CD4-positive, alpha-beta T cell treated with Interleukin-17A for 4 hours (primary cell): Measurements from ENCODE around the gene NFKB1.

Experiments used
- DNase-seq: peaks from one replicate; pipeline ENCODE4 v3.0.0-alpha.2; 2020; ENCODE audit warnings: mixed read lengths

NFKB1 gene

DNA sequence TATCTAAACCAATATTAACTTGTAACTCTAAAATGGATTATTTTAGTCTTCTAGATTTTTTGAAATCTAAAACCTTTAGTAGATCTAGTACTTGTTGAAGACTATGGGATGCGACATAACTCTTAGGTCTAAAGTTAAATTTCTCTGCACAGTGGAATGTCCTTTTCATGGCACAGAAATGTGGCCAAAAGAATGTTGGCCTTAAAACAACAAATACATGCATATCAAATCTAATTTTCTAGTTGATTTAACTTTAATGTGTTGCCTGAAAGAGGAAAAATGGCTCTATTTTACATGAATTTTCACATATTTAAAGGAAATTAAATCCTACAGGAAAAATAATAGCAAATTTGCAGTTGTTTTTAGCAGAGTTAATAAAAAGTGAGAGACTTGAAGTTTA is 30.3 kb downstream of the NFKB1 start:
- DNase-seq: no peak

DNA sequence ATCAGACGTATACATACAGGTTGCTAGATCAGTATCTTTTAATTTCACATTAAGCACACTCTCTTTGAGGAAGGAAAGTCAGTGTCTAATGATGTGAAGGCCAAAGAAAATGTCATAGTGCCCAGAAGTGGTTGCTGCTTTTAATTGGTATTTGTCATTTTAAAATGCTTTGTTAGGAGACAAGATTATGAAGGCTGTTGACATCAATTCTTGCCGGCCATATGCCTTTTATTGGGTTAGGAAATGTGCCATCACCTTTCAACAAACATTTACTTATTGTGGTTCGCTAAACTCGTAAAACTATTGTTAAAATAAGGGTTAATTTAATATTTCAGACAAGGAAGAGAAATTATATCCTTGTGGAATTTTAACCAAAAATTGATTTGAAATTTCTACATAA is 32.2 kb downstream of the NFKB1 start:
- DNase-seq: no peak

DNA sequence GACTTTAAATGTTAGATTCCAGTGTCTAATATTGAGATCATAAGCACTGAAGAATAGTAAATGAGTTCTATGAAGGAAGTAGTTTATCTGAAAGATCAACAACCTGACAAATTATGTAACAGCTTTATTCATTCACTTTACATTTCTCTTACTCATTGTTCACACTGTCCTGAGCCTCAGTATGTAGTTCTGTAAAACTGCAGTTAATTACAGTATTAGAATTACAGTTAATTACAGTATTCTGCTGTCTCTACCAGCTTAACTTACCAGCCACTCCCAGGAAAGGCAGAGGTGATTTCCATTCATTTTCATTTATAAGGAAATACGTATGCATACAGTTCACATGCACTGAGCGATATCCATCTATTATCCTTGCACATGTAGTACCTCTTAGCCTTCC is 32.7 kb downstream of the NFKB1 start:
- DNase-seq: no peak

DNA sequence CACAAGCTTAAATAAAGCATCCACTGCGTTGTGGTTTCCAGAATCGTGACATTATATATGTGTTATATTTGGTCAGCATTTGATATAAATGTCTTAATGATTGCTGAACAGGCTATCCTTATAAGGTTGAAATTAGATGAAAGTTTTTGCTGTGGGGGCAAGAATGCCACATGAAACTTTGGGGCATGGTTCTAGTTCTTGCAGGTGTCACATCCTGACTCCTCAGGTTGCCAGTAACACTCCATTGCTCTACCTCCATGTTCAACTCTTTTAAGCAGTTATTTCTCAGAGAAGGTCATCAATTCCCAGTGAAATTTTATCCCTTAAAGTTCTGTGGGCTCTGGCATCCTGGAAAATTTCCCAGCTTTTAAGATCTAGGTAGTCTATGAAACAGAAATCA is 33.7 kb downstream of the NFKB1 start:
- DNase-seq: no peak

GRCh38 chr4:102535398-102536082 is 34.4 kb downstream of the NFKB1 start:
- no peak for DNase-seq

DNA sequence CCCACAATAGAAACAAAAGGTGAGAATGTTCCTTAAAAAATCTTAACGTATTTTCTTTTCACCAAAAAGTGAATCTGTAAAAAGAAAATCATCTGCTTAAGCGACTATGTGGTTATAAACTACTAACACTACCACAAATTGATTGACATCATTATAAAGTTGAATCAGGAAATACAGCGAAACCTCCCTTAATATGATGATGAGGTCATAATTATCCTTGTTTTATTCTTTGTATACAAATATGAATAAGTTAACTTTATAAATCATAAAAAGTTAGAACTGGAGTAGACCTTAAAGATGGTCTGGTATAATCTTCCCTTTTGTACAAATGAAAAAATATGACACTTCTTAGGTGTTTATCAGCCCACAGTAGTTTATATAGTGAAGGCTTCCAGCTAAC is 35.6 kb downstream of the NFKB1 start:
- no peak for DNase-seq

DNA sequence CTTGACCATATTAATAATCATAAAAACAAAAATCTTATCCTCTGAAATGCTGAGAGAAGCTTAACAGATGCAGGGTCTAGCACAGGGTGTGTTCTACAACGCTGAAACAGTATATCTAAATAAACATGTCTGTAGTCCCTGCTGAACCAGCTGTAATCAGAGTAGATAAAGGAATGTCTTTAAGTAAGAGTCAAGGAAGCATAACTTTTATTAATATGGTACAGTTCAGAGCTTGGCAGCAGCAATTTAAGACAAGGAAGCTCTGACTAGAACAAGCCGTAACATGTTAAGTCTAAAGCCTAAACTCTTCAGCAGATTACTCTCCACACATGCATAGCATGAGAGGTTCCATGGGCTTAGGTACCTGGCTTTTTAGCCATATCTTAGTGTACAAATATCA is 36.1 kb downstream of the NFKB1 start:
- DNase-seq: no peak

DNA sequence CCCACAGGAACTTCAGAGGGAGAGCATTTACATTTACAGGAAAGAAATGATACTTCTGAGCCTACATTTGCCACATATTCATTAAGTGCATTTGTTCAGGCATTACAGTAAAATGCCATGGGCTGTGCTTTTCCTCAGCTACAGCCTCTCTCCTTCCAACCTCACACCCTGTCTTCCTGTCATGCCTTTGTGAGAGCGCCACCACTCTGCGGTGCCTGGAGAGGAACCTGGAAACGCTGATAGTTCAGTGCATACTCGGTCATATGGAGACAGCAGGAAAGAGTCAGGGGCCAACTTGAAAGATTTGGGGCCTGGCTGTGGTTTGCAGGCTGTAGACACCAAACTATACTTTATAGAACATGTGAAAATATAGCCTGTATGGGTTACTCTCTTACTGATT is 40.5 kb downstream of the NFKB1 start:
- no peak for DNase-seq

DNA sequence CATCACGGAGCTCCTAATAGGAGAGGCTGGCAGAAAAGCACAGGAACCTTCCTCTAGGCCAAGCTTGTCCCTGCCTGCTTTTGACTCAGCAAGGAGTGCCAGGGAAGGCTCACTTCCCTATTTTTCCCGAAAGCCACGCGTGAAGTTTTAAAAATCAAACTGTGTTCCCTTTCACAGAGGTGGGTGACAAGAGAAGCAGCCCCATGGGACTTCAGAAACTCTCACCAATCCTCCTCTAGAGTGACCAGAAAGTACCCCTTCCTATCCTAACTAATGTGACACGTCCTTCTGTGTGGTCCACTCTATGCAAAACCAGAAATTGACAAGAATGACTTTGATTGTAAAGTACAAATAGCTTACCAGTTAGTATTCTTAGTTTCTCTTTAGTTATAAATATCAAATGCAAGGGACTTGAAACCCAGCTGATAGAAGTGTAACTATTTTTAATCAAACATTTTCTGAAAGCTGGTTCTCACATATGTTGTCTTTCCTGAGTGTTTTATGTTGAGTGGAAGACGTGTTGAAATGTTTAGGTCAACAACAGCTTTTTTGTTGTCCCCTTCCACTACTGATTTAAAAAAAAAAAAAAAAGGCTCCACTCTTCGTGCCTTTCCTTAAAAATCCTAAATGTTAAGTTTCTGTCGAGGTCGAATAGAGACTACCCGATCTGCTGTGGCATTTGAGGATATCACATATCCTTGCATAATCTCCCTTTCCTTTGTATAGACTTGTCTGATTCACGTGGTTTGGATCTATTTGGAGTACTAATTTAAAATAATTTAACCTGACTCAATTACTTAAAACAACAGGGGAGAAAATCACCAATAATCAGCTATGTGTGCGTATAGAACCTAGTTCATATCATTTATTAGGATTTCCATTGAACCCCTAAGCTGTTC is 42.1 kb downstream of the NFKB1 start:
- no peak for DNase-seq

- no peak for DNase-seq
These were observed 45.5 kb downstream of the NFKB1 start for GRCh38 chr4:102546635-102547034.

DNA sequence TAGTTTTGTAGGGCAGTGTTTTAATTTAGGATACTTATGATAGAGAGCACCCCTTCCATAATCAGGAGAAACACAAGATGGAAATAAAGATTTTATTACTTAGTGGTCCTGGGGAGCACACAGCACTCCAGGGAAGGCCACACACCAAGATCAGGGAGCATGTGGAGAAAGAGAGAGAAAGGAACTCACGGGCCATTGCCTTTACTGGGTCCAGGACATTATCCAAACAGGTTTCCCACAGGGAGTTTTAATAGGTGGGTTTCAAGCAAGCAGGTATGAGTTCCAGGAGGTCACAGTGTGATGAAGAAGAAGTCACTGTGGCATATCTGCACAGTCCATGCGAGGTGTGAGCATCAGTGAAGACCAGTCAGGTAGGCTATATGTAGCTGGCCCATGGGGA is 46.8 kb downstream of the NFKB1 start:
- DNase-seq: no peak

DNA sequence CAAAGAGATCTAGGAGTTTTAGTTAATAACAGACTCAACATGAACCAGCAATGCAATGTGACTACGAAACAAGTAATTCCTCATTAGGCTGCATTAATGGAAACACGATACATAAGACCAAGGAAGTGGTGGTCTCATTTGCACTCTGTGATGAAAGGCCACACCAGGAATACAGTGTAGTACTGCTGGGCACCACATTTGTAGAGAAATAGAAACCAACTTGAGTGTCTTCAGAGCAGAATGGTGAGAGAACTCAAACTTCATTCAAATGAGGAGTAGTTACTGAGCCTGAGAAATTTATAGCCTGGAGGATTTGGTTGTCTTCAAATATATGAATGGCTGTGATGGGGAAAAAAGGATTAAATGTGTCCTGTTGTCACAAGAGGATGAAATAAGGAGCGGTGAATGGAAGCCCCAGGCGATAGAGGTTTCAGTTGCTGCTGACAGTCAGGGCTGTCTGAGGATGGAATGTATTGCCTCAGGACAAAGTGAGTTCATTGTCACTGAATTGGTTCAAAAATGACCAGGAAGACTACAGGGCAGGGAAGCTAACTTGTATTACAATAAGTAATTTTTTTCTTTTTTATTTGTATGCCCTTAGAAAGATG is 50.9 kb downstream of the NFKB1 start:
- no peak for DNase-seq

- no peak for DNase-seq
These were observed 51.6 kb downstream of the NFKB1 start for GRCh38 chr4:102552781-102553180.

DNA sequence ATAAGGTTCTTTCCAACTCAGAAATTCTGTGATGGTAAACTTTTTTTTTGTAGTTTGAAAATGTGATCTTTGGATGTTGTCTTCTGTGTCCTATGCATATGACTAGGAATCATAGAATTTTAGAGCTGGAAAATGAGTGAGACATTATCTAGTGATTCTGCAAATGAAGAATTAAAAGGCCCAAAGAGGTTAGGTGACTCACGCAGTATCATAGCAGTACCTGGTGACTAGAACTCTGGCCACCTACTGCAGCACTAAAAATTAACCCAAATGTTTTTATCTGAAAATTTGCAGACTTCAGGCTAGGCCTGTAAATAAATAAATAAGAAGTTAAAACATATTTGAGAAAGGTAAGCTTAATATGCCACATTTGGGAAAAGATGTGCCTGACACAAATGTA is 52.8 kb downstream of the NFKB1 start:
- DNase-seq: no peak

DNA sequence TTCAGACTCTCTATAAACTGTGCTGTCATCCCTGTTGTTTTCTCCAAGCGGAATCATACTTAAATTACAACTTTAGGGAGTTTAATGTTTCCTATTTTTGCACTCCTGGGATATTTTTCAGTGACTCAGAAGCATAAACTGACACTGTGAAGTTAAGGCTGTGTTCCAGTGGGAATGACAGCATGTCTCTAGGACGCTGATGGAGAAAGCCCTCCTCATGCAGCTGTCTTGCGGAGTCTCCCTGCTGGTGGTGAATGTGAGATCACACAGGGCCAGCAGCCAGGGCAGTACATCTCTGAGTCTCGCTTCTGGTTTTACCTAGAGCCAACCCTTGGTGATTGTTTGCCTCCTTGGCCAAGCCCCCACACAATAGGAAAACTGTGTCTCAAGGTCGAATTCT is 53.3 kb downstream of the NFKB1 start:
- DNase-seq: no peak

- no peak for DNase-seq
These were observed 53.8 kb downstream of the NFKB1 start for GRCh38 chr4:102554992-102555391.

- DNase-seq: no peak
These were observed 56.5 kb downstream of the NFKB1 start for GRCh38 chr4:102557636-102558035.

- DNase-seq: no peak
These were observed 59.0 kb downstream of the NFKB1 start for GRCh38 chr4:102560115-102560514.

GRCh38 chr4:102560571-102561341 is 59.6 kb downstream of the NFKB1 start:
- no peak for DNase-seq

- no peak for DNase-seq
These were observed 61.8 kb downstream of the NFKB1 start for GRCh38 chr4:102563000-102563399.

- DNase-seq: no peak
These were observed 63.4 kb downstream of the NFKB1 start for GRCh38 chr4:102564399-102565059.

- DNase-seq: no peak
These were observed 64.5 kb downstream of the NFKB1 start for GRCh38 chr4:102565696-102566095.

- DNase-seq: no peak
These were observed 65.3 kb downstream of the NFKB1 start for GRCh38 chr4:102566426-102566825.
